Vagina (tissue), 2 donors: ENCODE results near the gene CRYAA.

Experiments used
- POLR2AphosphoS5 ChIP-seq, 2 donors: sonication (generic); formaldehyde crosslinking; IDR thresholded peaks; one replicate each; pipeline ENCODE4 v1.9.0; 2017; ENCODE audit warnings: antibody characterized with exemption in 2 of 2, mild to moderate bottlenecking in 2 of 2, low read depth in 1 of 2; ENCODE audit not compliant: insufficient read depth in 1 of 2
- TF ChIP-seq, protein P1 (sequence below), 3 experiments: fragments of 450-650 bp in 2 of 3; fragments of 200-600 bp in 1 of 3; sonication (generic) in 1 of 3; IDR thresholded peaks; one replicate each; pipeline ENCODE4 v1.5.1; 2017 to 2019; ENCODE audit warnings: antibody characterized with exemption in 3 of 3, mild to moderate bottlenecking in 2 of 3, moderate library complexity in 2 of 3

DNA sequence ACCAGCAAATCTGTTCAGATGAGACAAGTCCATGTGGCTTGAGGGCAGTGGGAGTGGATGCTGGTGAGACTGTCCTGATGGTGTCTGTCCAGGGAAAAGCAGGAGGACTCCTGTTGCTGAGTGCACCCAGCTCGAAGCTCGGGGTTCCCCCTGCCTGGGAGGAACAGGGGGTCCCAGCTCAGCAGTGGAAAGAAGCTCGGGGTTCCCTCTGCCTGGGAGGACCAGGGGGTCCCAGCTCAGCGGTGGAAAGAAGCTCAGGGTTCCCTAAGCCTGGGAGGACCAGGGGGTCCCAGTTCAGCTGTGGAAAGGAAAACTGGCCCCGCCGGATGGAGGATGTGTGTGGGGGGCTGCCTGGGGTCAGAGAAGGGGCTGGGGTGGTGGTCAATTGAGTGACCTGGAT, 39.1 kb downstream of the CRYAA start:
- no peak for TF ChIP-seq POLR2AphosphoS5 (IDR thresholded peaks at IDR 0.05; ENCODE audit: insufficient read depth in 1 of 2, low read depth in 1 of 2)
- TF ChIP-seq, protein P1, sequence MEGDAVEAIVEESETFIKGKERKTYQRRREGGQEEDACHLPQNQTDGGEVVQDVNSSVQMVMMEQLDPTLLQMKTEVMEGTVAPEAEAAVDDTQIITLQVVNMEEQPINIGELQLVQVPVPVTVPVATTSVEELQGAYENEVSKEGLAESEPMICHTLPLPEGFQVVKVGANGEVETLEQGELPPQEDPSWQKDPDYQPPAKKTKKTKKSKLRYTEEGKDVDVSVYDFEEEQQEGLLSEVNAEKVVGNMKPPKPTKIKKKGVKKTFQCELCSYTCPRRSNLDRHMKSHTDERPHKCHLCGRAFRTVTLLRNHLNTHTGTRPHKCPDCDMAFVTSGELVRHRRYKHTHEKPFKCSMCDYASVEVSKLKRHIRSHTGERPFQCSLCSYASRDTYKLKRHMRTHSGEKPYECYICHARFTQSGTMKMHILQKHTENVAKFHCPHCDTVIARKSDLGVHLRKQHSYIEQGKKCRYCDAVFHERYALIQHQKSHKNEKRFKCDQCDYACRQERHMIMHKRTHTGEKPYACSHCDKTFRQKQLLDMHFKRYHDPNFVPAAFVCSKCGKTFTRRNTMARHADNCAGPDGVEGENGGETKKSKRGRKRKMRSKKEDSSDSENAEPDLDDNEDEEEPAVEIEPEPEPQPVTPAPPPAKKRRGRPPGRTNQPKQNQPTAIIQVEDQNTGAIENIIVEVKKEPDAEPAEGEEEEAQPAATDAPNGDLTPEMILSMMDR (IDR thresholded peaks at IDR 0.05): no peak
